HG03039 (cell line): ENCODE data around the gene PSMA3.

Experiments
- ATAC-seq: cut with Tn5 transposase; IDR thresholded peaks from one replicate; pipeline ENCODE4 v1.9.1; 2021; ENCODE audit warnings: mild to moderate bottlenecking, moderate library complexity; ENCODE audit not compliant: unreplicated experiment

PSMA3 gene

DNA sequence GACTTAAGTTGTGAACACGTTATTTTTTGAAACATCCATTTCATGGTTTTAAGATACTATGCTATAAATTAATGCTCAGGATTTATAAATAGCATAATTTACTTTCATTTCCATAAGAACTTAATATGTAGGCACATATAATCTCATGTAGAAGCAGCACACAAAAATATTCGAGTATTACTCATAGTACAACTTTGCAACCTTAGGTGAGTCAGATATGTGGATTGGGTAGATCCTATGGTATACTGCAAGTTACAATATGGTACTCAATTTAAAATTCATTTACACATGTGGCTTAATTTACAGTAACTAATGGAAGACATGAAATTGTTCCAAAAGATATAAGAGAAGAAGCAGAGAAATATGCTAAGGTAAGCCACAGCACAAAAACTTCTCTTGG, 26.0 kb downstream of the PSMA3 start:
- ATAC-seq: no peak

DNA sequence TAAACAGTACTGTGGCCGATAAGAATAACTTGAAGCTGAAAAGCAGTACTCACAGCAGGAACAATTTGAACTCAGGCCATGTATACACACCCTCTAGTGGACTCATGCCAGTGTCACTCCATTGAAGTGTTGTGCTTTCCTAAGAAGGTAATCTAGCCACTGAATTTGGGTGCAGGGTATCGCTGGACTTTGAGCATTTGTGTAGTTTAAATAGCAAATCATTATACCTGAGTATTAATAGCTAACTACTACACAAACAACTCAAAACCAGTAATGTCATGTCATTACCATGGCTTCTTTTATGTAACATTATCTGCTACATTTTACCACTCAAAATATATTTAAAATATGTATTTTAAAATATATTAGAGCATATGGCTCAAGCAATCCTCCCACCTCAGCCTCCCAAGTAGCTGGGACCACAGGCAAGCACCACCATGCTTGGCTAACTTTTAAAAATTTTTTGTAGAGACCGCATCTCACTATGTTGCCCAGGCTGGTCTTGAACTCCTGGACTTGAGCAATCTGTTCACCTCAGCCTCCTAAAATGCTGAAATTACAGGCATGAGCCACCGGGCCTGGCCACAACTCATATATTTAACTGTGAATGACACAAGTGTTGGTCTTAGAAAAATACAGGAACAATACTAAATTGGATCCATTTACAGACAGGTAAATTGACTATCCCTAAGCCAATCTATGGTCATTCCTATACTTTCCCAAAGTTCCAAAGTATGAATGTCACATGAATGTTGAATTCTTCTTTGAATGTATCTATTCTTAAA, 28.1 kb downstream of the PSMA3 start:
- ATAC-seq: no peak

DNA sequence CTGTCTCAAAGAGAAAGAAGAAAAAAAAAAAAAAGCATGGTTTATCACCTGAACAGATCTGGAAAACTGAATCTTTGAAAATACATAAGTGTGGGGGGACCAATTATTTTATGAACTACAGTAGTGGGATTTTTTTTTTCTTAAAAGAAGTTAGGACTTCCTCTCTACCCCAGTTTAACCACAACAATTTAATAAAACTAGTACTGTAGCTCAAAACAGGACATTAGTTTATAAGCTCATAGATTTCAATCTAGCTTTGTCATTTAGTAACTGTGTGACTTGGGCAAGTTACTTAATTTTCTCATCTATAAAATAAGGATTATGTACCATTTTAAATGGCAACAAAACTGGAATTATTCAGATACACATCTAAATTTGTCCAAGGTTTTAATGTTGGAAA, 30.2 kb downstream of the PSMA3 start:
- no peak for ATAC-seq

DNA sequence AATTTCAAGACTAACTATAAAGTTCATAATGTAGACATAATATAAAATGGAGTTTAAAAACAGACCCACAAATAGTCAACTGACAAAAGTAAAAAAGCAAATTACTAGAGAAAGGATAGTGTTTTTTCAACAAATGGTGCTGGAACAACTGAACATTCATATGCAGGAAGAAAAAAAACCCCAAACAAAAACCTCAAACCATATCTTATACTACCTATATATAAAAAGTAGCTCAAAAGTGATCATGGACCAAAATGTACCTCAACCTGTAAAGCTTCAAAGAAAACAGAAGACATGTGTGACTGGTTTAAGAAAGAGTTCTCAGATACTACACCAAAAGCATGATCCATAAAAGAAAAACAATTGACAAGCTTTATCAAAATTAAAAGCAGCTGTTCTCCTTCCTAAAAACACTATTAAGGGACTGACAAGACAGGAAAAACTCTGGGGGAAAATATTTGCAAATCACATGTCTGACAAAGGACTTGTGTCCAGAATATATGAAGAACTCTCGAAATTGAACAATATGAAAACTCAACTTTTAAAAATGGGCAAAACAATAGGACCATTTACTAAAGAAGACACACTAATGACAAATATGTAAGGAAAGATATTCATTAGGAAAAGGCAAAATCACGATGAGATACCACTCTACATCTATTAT, 31.0 kb downstream of the PSMA3 start:
- no peak for ATAC-seq

DNA sequence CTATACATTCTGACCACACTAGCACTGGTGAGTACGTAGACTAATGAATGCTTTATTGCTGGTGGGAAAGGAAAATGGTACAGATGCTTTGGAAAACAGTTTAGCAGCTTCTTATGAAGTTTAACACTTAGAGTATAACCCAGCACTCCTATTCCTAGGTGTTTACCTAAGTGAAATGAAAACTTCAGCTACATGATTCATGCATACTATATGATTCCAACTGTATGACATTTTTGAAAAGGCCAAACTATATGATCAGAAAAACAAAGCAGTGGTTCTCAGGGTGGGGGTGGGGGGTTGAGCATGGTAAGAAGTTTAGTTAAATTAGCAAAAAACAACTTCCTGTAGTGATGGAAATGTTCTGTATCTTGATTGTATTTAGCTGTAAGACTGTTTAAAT, 31.6 kb downstream of the PSMA3 start:
- ATAC-seq: no peak

DNA sequence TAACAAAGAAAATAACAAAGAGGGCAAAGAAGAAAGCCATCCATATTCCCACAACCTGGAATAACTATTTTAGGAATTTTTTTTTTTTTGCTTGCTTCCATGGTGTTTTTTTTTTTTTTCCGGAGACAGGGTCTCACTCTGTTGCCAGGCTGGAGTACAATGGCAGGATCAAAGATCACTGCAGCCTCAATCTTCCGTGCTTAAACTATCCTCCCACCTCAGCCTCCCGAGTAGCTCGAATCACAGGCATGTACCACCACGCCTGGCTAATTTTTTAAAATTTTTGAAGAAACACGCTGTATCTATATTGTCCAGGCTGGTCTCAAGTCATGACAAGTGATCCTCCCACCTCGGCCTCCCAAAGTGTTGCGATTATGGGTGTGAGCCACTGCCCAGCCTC, 33.5 kb downstream of the PSMA3 start:
- ATAC-seq: no peak

DNA sequence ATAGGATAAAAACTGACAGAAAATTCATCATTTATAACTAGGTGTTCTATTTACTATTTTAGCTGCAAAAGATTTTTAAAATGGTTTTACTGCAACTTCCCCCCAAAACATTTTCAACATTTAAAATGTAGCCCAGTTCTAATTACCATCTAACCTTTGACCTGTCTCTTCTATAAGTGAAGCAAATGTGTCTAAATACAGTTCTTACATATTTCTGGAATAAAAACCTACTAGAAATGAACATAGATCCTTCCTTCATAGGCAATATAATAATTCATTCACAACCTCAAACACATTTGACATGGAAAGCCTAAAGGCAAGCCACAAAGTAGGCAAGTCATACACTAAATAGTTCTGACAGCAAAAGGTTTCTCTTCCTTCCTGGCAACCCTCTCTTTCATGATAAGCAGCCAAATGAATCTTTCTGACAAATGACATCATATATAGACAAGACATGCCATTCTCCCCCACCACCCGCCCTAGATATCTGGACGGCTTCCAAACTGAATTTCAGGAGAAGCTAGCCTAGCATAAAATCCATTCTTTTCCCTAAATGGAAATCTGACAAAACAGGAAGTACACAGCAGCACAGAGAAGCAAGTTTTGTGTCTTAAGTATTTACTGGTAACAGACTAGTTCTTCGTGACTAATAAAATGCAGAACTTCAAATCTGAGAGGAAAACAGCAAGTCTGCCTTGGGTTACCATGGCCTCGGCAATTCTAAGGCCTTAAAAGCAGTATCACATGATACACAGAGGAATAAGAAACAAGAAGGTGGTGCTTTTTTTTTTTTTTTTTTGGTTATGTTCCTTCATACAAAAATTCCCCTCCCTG, 36.5 kb downstream of the PSMA3 start:
- no peak for ATAC-seq

DNA sequence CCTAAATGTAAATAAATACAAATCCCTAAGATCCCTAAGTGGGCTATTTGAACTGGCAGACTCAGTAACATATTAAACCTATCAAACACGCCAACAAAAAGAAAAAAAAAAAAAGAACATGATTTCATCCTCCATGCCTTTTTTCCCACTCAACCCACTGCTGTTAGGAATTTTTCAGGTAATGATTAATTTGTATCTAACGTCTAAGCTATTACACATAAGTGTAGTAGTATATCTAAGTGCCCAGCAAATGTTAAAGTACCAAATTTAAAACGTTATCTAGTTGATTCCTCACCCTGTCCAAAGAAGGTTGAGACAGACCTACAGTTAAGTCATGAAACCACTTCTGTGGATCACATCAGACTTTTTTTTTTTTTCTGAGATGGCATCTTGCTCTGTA, 37.3 kb downstream of the PSMA3 start:
- ATAC-seq: no peak

DNA sequence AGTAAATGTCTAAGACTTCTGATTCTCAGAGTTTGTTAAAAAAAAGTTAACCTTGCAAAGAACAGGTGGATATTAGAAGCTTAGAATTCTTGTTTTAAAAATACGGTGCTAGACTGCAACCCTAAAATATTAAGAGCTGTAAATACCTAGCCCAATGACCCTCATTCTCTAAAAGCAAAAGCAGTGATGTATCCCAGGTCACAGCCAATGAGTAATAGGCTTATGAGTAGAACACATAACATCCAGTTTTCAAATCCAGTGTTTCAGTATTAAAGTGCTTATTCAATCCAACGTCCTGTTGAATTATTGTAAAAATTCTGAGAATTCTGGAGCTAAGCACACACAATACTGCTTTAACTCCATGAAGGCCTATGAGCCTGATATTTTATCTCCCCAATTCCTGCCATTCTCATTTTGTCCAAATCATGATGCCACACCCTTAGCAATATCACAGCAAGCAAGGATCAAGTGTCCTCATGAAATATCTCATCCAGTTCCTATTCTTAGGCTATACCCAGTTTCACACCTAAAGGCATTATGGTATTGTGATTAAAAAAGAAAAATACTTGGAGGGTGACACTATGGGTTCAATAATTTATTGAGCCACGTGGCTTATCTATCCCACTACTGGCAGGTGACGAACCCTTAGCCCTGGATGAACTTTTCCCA, 38.4 kb downstream of the PSMA3 start:
- ATAC-seq: no peak

DNA sequence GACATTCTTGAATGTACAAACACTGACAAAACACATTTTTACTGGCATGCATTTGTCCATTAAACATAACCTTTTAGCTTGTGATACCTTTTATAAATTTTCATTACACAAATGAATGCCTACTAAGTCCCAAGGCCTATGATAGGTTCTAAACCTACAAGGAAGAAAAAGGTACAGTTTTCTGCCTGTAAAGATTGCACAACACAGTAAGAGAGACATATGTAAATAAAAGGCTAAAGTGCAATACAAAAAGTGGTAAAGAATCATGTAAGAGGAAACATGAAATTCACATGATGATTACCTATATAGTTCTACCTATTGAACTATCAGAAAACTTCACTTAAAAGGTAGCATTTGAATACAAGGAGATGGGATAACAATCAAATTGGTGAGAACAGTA, 39.1 kb downstream of the PSMA3 start:
- no peak for ATAC-seq

DNA sequence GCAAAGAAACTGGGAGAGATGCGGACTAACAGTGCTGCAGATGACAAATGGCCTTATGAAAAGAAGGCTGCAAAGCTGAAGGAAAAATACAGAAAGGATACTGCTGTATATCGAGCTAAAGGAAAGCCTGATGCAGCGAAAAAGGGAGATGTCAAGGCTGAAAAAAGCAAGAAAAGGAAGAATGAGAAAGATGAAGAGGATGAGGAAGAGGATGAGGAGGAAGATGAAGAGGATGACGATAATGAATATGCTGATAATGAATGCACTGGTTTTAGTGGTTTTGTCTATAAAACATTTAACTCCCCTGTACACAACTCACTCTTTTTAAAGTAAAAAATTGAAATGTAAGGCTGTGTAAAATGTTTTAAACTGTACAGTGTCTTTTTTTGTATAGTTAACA, 40.5 kb downstream of the PSMA3 start:
- ATAC-seq: no peak

DNA sequence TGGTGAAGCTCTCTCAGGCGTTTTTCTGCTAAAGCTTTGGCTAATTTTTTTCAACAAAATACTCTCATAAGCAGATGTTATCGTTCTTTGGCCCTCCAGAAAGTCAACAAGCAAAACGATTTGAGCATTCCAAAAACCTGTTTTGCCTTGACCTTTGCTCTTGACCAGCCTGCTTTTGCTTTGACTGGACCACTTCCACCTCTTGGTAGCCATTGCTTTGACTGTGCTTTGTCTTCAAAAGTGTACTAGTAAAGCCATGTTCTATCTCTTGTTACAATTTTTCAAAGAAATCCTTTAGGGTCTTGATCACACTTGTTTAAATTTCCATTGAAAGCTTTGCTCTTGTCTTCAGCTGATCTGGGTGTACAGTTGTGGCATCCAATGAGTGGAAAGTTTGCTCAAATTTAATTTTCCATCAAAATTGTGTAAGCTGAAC, 43.0 kb downstream of the PSMA3 start:
- no peak for ATAC-seq

DNA sequence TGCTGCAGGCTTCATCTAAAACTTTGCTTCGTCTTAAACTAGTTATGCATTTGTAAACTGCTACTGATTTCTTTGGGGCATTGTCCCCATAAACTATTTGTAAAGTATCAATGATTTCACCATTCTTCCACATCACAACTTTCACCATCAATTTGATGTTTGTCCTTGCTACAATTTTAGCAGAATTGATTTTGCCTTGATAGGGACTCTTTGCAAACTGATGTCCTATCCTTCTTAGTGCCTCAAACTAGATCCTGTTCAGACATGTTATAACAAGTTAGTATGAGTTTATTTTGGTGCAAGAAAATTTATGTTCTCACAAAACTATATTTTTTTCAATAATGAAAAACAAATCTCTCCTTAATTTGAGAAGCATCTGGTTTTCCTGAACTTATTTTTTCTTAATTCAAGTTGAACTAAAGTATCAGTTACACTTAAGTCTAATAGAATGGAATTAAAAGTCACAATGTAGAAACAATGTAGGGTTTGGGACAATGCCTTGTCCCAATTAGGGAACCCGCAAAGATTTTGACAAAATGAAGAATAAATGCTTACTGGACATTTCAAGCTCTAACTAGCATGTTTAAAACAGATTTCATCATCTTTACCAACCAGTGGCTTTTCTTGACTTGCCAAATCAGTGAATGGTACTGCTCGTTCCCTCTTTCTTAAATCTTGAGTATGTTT, 43.6 kb downstream of the PSMA3 start:
- no peak for ATAC-seq

DNA sequence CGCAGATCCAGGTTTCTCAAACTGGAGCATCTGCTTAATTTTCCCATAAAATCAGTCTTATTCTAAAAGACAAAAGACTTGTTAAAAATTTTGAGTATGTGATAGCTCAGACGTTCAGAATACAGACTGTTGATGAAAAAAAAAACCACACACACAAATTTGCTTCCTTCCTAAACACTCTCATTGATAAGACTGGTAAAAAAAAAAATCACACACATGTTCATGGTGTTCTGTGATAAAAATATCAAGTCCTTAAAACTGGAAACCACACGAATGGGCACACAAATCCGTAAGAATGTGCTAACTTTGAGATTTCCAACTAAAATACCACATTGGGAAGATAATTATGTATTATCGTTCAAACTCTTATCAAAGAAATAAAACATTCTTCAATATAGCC, 47.0 kb downstream of the PSMA3 start:
- ATAC-seq: no peak

DNA sequence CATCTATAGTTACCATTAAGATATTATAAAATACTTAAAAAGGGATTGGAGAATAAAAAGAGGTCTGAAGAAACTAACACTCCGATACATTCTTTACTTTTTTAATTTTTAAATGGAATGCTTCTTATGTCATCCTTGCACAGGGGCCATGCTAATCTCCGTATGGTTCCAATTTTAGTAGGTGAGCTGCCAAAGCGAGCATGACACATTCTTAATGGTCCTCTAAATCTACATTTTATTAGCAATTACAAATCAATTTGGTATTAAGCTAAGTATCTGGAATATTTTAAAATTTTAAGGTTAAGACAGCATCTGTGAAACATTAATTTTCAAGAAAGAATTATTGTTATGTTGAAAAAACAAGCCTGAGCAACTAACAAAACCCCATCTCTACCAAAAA, 47.5 kb downstream of the PSMA3 start:
- ATAC-seq: no peak

DNA sequence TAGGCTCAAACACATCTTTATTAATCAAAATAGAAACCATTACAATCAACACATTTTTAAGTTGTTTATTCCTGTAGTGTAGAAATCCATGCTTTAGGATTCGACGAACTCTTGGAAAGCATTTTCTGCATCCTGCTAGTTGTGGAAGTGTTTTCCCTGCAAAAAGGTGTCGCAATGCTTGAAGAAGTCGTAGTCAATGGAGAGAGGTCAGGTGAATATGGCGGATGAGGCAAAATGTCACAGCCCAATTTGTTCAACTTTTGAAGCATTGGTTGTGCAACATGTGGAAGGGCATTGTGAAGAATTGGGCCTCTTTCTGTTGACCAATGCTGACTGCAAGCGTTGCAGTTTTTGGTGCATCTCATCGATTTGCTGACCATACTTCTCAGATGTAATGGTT, 49.6 kb downstream of the PSMA3 start:
- ATAC-seq: no peak

DNA sequence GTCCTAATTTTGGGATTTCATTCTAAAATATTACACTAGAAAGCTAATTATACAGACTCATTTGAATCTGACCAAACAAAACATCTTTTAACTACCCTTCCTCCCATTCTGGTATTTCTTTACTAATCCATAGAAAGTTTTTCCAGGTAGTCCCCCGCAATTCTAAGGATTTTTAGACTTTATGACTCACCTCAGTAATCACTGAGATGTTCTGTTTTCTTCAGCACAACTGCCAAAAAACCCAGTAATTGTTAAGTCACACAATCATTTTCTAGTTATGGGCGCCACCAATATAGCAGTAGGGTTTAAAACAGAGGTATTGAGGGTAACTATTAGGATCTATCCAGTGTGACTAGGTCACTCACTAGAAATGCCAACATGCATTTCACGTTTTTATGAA, 52.1 kb downstream of the PSMA3 start:
- no peak for ATAC-seq

DNA sequence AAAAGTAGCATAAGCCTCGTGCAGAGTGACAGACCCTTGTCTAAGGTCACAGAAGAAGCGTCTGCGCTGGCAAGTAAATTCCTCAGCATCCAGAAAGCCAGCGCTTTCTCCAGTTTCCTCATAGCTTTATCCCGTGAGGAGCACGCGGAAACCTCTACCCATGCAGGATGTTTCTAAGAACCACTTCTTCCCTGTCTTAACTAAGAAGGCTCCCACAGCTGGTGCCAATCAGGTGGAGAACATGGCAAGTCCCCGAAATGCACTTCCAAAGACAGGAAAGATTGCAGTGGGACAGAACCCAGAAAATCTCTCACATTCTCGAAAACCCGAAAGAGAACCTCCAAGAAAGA, 52.7 kb downstream of the PSMA3 start:
- ATAC-seq: peak; percentile 0

DNA sequence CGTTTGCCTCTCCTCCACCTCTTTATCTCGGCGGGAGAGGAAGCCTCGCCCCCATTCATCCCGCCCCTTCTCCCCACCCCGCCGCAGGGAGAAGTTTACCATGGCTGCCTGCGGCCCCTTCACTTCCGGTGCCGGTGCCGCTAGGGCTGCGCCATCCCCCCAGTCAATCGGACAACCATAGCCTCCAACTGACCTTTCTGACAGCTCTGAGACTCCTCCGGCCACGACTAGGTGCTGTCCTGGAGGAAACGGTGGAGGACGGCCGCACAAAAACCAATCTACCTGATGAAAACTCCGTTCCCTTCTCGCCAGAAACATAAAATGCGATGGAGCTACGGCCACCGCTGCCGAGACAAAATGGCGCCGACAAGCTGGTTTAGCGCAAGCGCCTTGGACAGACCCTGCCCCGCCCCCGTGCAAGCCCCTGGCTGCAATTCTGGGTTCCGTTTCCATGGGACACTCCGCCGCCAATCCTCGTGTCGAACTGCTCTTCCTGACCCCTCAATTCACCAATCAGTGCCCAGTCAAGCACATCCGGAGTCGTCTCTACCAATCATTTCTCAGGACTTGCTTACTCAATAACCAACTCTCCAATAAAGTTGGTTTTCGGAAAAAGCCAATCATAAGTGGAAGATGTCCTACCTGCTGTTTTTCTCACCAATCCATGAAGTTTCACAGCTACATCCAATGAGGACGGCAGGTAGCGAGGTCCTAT, 53.3 kb downstream of the PSMA3 start:
- peak; percentile 78 for ATAC-seq
